Panc1 (cell line): Measurements from ENCODE around the gene CCDC12. TPM values are rescaled to one million over a fixed set of nuclear protein-coding genes. Genes with fewer than 3 reads are reported as not detected.

Source experiments
- ATAC-seq: fragments of 200-7000 bp; cut with Tn5 transposase; 2 replicates; pipeline ENCODE4 v1.9.1; 2020; ENCODE audit warnings: mild to moderate bottlenecking, moderate library complexity
- BruUV-seq: library from RNA; stranded (reverse); fragments of 400-500 nt; replicated peaks from 2 replicates; lab custom pipeline; 2021; lab: Mats Ljungman, UMichigan
- CTCF ChIA-PET: fragments of 300-600 bp; sonication (Branson Sonifier 250); formaldehyde crosslinking; loops from one replicate; lab custom pipeline; 2022; ENCODE audit warnings: antibody characterized with exemption; lab: Charles Lee
- POLR2A ChIA-PET: fragments of 300-600 bp; sonication (Branson Sonifier 250); formaldehyde crosslinking; loops from one replicate; lab custom pipeline; 2022; ENCODE audit warnings: antibody characterized with exemption; lab: Charles Lee
- DNase-seq: peaks from one replicate; pipeline ENCODE4 v3.0.0-alpha.2; 2010; ENCODE audit warnings: low read depth, low spot score
- H3K27ac ChIP-seq: 2 replicates; pipeline ENCODE4 v1.5.1; 2011; ENCODE audit warnings: mild to moderate bottlenecking, low read length, inconsistent platforms
- H3K27me3 ChIP-seq: fragments of 200-500 bp; sonication (Bioruptor generic); 2 replicates; pipeline ENCODE4 v1.6.0; 2014; ENCODE audit warnings: low read length, inconsistent platforms; ENCODE audit not compliant: control insufficient read depth, insufficient read depth
- H3K36me3 ChIP-seq: fragments of 200-500 bp; sonication (Bioruptor generic); 2 replicates; pipeline ENCODE4 v1.5.1; 2014; ENCODE audit warnings: inconsistent platforms, mild to moderate bottlenecking, low read length, moderate library complexity; ENCODE audit not compliant: control insufficient read depth, insufficient read depth
- H3K4me1 ChIP-seq: 2 replicates; pipeline ENCODE4 v1.5.1; 2011; ENCODE audit warnings: inconsistent platforms, mild to moderate bottlenecking, low read length, moderate library complexity; ENCODE audit not compliant: control insufficient read depth, insufficient read depth
- H3K4me3 ChIP-seq, 2 experiments: 2 replicates each; pipeline ENCODE4 v1.5.1; 2011 to 2012; ENCODE audit warnings: low read depth in 2 of 2, low read length in 2 of 2, mild to moderate bottlenecking in 2 of 2, inconsistent platforms in 1 of 2, moderate library complexity in 1 of 2
- H3K9me3 ChIP-seq: fragments of 200-500 bp; sonication (Bioruptor generic); 2 replicates; pipeline ENCODE4 v1.5.1; 2014; ENCODE audit warnings: low read depth, mild to moderate bottlenecking, inconsistent platforms, low read length, moderate library complexity; ENCODE audit not compliant: control insufficient read depth, insufficient read depth
- POLR2AphosphoS5 ChIP-seq: IDR thresholded peaks from 2 replicates; pipeline ENCODE4 v1.6.1; 2012; ENCODE audit warnings: mild to moderate bottlenecking, low read depth, low read length, moderate library complexity
- REST ChIP-seq, 2 experiments: IDR thresholded peaks; 2 replicates each; pipeline ENCODE4 v1.6.1; 2011 to 2012; ENCODE audit warnings: low read depth in 2 of 2, control low read depth in 1 of 2, low read length in 1 of 2, mild to moderate bottlenecking in 1 of 2, moderate library complexity in 1 of 2; ENCODE audit not compliant: insufficient read depth in 1 of 2
- SIN3A ChIP-seq: IDR thresholded peaks from 2 replicates; pipeline ENCODE4 v1.6.1; 2012; ENCODE audit warnings: low read depth, mild to moderate bottlenecking, low read length, moderate library complexity, borderline replicate concordance; ENCODE audit not compliant: insufficient read depth
- TCF7L2 ChIP-seq: IDR thresholded peaks from 2 replicates; pipeline ENCODE4 v1.6.1; 2011; ENCODE audit warnings: mild to moderate bottlenecking, low read depth, low read length, inconsistent platforms
- in situ Hi-C: cut with HindIII; loops from 2 replicates; pipeline ENCODE4 v1.10.0; 2016; ENCODE audit warnings: low sequenced_read_pairs, low pct_unique_long_range_greater_than_20kb
- intact Hi-C: fragments of 100-400 bp; cut with micrococcal nuclease; formaldehyde crosslinking; loops from one replicate; pipeline ENCODE4 v1.10.0; 2022; ENCODE audit not compliant: unreplicated experiment
- total RNA-seq: library from RNA; stranded (reverse); gene quantifications from one replicate; pipeline ENCODE4 v1.2.1, GENCODE V29; 2021; ENCODE audit not compliant: unreplicated experiment
- TF ChIP-seq, protein P1 (sequence below): fragments of 450-650 bp; IDR thresholded peaks from 2 replicates; pipeline ENCODE4 v1.5.1; 2017; ENCODE audit warnings: mild to moderate bottlenecking

Gene CCDC12
- total RNA-seq, 1 experiment from 2014 or later, result 35.5 TPM

- H3K4me3 ChIP-seq, result no peak overlapping the region
- no peaks in the 10 kb centered on the region for H3K9me3 ChIP-seq
- intact Hi-C loops, result loop anchor here (5.0 kb wide), 1 partner anchor 38 kb away; no protein-coding TSS in a partner anchor
- no peaks in the 10 kb centered on the region for H3K4me1 ChIP-seq
- H3K27me3 ChIP-seq, result no peaks in the 10 kb centered on the region
- CTCF ChIA-PET, result no interaction called here
- H3K36me3 ChIP-seq, result no peaks in the 10 kb centered on the region
- in situ Hi-C loops, result no loop called here
- no peak for TF ChIP-seq REST (IDR thresholded peaks at IDR 0.05; ENCODE audit: insufficient read depth in 1 of 2, low read depth in 2 of 2, low read length in 1 of 2)
- TF ChIP-seq POLR2AphosphoS5, result no peak
- TF ChIP-seq TCF7L2, result no peak
- TF ChIP-seq SIN3A, result no peak
- TF ChIP-seq, protein P1, sequence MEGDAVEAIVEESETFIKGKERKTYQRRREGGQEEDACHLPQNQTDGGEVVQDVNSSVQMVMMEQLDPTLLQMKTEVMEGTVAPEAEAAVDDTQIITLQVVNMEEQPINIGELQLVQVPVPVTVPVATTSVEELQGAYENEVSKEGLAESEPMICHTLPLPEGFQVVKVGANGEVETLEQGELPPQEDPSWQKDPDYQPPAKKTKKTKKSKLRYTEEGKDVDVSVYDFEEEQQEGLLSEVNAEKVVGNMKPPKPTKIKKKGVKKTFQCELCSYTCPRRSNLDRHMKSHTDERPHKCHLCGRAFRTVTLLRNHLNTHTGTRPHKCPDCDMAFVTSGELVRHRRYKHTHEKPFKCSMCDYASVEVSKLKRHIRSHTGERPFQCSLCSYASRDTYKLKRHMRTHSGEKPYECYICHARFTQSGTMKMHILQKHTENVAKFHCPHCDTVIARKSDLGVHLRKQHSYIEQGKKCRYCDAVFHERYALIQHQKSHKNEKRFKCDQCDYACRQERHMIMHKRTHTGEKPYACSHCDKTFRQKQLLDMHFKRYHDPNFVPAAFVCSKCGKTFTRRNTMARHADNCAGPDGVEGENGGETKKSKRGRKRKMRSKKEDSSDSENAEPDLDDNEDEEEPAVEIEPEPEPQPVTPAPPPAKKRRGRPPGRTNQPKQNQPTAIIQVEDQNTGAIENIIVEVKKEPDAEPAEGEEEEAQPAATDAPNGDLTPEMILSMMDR, result no peak
- POLR2A ChIA-PET, result no interaction called here
- BruUV-seq, result no TSS peak
- DNase-seq, result no peak
- ATAC-seq, result no peak
- no peak overlapping the region for H3K27ac ChIP-seq
Observed at GRCh38 chr3:46905213-46905560, 71.4 kb downstream of the CCDC12 start.

GRCh38 chr3:46904303-46905212 is 72.0 kb downstream of the CCDC12 start:
- no peaks in the 10 kb centered on the region for H3K4me1 ChIP-seq
- H3K9me3 ChIP-seq, result no peaks in the 10 kb centered on the region
- in situ Hi-C loops, result no loop called here
- ChIA-PET POLR2A (no interaction called here), CTCF (no interaction called here)
- no peak for TF ChIP-seq REST (IDR thresholded peaks at IDR 0.05; ENCODE audit: insufficient read depth in 1 of 2, low read depth in 2 of 2, low read length in 1 of 2)
- TF ChIP-seq TCF7L2, result no peak
- TF ChIP-seq, protein P1, result no peak
- TF ChIP-seq SIN3A, result no peak
- TF ChIP-seq POLR2AphosphoS5, result no peak
- ATAC-seq (no peak), DNase-seq (no peak)
- no peaks in the 10 kb centered on the region for H3K36me3 ChIP-seq
- no peaks in the 10 kb centered on the region for H3K27me3 ChIP-seq
- no TSS peak for BruUV-seq
- intact Hi-C loops, result loop anchor here (5.0 kb wide), 1 partner anchor 37 kb away; no protein-coding TSS in a partner anchor
- no peak overlapping the region for H3K27ac ChIP-seq
- no peak overlapping the region for H3K4me3 ChIP-seq
